ENCODE results near the gene AFDN. TPM values are rescaled to one million over a fixed set of nuclear protein-coding genes. Genes with fewer than 3 reads are reported as not detected.

Gene AFDN
- total RNA-seq, 1 donor from 2014 or later, result 162 TPM

- no peak overlapping the region for H3K27ac ChIP-seq
- no peaks in the 10 kb centered on the region for H3K9me3 ChIP-seq
- H3K36me3 ChIP-seq, result no peaks in the 10 kb centered on the region
- intact Hi-C loops (cut with DNase I), result no loop called here
- no peak for DNase-seq (ENCODE audit: extremely low spot score in 2 of 2)
- no peak for TF ChIP-seq POLR2A (IDR thresholded peaks at IDR 0.05)
- H3K4me1 ChIP-seq, result peaks cover 6% of the 10 kb centered on the region
- no peak overlapping the region for H3K4me3 ChIP-seq
- H3K27me3 ChIP-seq, result no peaks in the 10 kb centered on the region
Observed at GRCh38 chr6:167799033-167799821, 27.5 kb upstream of the AFDN start.

- intact Hi-C loops (cut with DNase I), result no loop called here
- no peaks in the 10 kb centered on the region for H3K36me3 ChIP-seq
- no peaks in the 10 kb centered on the region for H3K9me3 ChIP-seq
- no peak overlapping the region for H3K27ac ChIP-seq
- TF ChIP-seq CTCF (IDR thresholded peaks at IDR 0.05), result no peak
- TF ChIP-seq POLR2AphosphoS5 (IDR thresholded peaks at IDR 0.05; ENCODE audit: insufficient read depth in 1 of 2, low read depth in 1 of 2), result no peak
- no peak for TF ChIP-seq POLR2A (IDR thresholded peaks at IDR 0.05)
- peaks cover 6% of the 10 kb centered on the region for H3K4me1 ChIP-seq
- no peak overlapping the region for H3K4me3 ChIP-seq
- no peak for DNase-seq (ENCODE audit: extremely low spot score in 2 of 2)
- H3K27me3 ChIP-seq, result no peaks in the 10 kb centered on the region
Observed at GRCh38 chr6:167800549-167800948, 26.2 kb upstream of the AFDN start.

GRCh38 chr6:167801263-167801662, 25.4 kb upstream of the AFDN start:
- no peak overlapping the region for H3K27ac ChIP-seq
- no peak overlapping the region for H3K4me3 ChIP-seq
- no peaks in the 10 kb centered on the region for H3K9me3 ChIP-seq
- peaks cover 3% of the 10 kb centered on the region for H3K4me1 ChIP-seq
- intact Hi-C loops (cut with DNase I), result no loop called here
- TF ChIP-seq POLR2A (IDR thresholded peaks at IDR 0.05) (no peak), POLR2AphosphoS5 (IDR thresholded peaks at IDR 0.05; ENCODE audit: insufficient read depth in 1 of 2, low read depth in 1 of 2) (no peak), CTCF (IDR thresholded peaks at IDR 0.05) (no peak)
- H3K36me3 ChIP-seq, result no peaks in the 10 kb centered on the region
- no peaks in the 10 kb centered on the region for H3K27me3 ChIP-seq
- DNase-seq (ENCODE audit: extremely low spot score in 2 of 2), result no peak

GRCh38 chr6:167802339-167802738, 24.4 kb upstream of the AFDN start:
- no peak for DNase-seq (ENCODE audit: extremely low spot score in 2 of 2)
- no peaks in the 10 kb centered on the region for H3K9me3 ChIP-seq
- H3K27ac ChIP-seq, result no peak overlapping the region
- no peak overlapping the region for H3K4me3 ChIP-seq
- intact Hi-C loops (cut with DNase I), result no loop called here
- H3K27me3 ChIP-seq, result no peaks in the 10 kb centered on the region
- no peak for TF ChIP-seq POLR2AphosphoS5 (IDR thresholded peaks at IDR 0.05; ENCODE audit: insufficient read depth in 1 of 2, low read depth in 1 of 2)
- no peak for TF ChIP-seq CTCF (IDR thresholded peaks at IDR 0.05)
- TF ChIP-seq POLR2A (IDR thresholded peaks at IDR 0.05), result no peak
- no peaks in the 10 kb centered on the region for H3K4me1 ChIP-seq
- H3K36me3 ChIP-seq, result no peaks in the 10 kb centered on the region

GRCh38 chr6:167803816-167804215, 22.9 kb upstream of the AFDN start:
- H3K27ac ChIP-seq, result no peak overlapping the region
- no peaks in the 10 kb centered on the region for H3K4me1 ChIP-seq
- H3K4me3 ChIP-seq, result no peak overlapping the region
- no peak for TF ChIP-seq POLR2A (IDR thresholded peaks at IDR 0.05)
- no peak for TF ChIP-seq CTCF (IDR thresholded peaks at IDR 0.05)
- no peak for TF ChIP-seq POLR2AphosphoS5 (IDR thresholded peaks at IDR 0.05; ENCODE audit: insufficient read depth in 1 of 2, low read depth in 1 of 2)
- no peaks in the 10 kb centered on the region for H3K27me3 ChIP-seq
- DNase-seq (ENCODE audit: extremely low spot score in 2 of 2), result no peak
- H3K36me3 ChIP-seq, result no peaks in the 10 kb centered on the region
- intact Hi-C loops (cut with DNase I), result no loop called here
- H3K9me3 ChIP-seq, result no peaks in the 10 kb centered on the region

Data from vagina (tissue), 2 donors.